HG03159 (cell line): ENCODE results near the gene SYNPO2.

Source experiments
- ATAC-seq: cut with Tn5 transposase; IDR thresholded peaks from one replicate; pipeline ENCODE4 v1.9.1; 2021; ENCODE audit warnings: mild to moderate bottlenecking, moderate library complexity; ENCODE audit not compliant: unreplicated experiment

SYNPO2 gene

DNA sequence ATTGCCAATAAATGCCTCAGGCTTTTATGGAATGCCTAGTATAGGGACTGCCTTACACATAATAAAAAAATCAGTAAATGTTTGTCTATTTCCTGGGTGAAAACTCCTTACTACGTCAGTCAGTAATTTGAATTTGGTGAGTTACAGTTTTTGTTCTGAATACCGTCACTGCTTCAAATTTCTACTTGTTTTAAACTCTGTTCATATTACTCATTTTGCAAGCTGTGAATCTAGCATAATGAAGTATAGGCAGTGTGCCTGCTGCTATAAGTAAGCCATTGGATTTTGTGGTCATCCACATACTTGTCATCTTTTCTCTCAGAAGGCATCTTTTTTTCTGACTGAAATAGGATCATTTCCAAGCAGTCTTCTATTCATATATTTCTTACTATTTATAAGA, 43.1 kb downstream of the SYNPO2 start:
- ATAC-seq: no peak

DNA sequence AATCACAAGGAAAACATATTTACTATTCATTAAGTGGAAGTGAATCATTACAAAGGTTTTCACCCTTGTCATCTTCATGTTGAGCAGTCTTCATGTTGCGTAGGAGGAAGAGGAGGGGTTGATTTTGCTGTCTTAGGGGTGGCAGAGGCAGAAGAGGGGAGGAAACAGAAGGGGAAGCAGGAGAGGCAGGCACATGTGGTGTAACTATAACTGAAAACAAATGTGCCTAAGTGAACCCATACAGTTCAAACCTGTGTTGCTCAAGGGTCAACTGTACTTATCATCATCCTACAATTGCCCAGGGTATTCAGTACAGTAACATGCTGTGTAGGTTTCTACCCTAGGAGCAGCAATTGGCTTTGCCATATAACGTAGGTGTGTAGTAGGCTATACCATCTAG, 47.2 kb downstream of the SYNPO2 start:
- ATAC-seq: no peak

DNA sequence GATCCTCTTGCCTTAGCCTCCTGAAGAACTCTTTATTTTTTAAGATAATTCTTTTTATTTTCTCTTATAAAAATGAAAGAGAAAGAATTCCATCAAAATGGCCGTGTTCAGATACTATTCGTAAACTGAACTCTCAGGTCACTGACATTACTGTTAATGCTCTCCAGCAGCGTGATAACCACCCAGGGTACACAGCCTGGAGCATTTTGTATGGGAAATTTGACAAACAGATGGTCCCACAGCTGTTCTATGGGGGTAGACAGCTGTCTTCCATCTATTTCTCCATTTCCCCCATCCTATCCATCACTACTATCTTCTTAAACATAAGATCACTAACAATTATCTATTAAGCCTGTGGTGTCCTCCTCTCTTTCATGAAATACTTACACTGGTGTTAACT, 47.8 kb downstream of the SYNPO2 start:
- no peak for ATAC-seq

DNA sequence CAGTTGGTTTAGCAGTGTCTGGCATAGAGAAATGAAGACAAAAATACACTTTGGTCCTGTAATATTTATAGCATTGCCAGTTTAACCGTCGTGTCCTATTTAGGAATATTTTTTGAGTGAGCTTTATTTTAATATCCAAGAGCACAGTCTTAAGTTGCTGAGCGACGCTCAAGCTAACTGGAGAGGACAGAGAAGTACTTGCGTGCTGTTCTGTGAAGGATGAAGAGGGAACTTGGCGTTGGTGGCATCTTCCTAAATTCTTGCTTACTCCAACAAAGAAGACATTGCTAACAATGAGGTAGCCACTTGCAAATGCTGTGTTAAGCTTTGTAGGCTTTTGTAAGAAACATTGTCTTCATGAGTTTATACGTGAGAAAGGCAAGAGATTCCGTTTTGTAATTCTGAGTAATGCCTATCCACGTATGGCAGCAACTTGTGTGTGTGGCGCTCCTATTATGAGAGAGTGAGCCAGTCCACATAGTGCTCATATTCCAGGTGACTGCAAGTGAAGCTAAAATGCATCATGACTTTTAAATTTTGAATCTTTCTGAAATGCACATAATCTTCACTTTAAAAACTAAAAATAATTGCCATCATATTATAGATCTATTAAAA, 50.6 kb downstream of the SYNPO2 start:
- no peak for ATAC-seq

DNA sequence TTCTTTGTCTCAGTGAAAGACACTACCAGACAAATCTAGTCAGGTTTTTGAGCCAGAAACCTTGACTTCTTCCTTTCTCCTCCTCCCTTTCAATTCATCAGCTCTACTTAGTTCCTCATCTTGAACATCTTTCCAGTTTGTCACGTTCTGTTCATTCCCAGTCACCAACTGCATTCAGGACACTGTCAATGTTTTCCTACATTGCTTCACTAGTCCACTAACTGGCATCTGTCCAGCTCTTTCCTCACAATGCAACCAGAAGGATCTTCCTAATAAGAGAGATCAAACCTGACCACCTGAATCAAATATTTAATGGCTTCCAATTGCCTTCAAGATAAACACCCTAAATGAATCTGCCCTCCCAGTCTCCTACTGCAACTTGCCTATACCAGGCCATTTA, 52.5 kb downstream of the SYNPO2 start:
- no peak for ATAC-seq

DNA sequence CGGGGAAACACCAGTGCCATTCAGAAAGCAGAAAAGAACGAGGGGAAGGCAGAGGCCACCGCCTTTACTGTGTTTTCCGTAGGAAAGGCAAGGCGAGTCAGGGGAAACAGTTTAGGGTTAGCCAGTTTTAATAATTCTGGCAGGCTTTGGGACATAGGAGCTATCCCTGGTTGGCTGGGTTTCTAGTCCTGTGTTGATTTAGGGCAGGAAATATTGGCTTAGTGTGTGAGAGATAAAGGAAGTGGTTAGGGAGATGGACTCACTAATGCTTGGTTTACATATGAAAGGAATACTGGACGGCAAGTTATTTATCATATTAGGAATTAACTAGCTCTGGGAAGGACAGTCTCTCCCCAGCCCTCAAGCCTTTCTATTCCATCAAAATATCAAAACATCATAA, 53.1 kb downstream of the SYNPO2 start:
- no peak for ATAC-seq

DNA sequence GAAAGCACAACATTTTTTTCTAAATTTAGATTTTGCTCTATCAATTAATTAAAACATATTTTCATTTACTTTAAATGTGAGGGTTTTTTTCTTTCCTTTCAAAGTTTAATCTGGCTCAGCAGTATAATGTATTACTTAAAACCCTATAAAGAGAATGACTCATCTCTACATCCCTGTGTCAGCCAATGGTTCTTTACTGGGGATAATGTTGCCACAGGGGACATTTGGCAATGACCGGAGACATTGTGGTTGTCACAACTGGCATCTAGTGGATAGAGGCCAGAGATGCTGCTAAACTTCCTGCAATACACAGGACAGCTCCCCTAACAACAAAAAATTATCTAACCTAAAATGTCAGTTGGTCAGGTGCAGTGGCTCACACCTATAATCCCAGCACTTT, 53.8 kb downstream of the SYNPO2 start:
- no peak for ATAC-seq

DNA sequence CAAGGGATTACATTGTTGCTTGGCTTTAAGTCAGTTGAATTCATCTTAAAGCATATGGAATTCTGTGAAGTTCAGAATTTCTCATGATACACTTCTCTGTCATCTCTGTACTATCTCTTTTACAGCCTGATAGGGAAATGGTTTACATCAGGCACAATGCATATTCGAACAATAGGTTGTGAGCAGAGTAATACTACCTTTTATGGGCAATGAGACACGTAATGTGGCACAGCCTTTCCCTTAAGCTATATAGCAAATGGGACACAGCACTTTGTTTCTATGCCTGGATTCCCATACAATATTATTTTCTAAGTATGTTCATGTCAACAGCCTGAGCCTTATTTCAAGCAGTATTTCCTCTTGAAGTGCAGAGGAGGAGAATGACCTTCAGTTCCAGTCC, 58.4 kb downstream of the SYNPO2 start:
- no peak for ATAC-seq

DNA sequence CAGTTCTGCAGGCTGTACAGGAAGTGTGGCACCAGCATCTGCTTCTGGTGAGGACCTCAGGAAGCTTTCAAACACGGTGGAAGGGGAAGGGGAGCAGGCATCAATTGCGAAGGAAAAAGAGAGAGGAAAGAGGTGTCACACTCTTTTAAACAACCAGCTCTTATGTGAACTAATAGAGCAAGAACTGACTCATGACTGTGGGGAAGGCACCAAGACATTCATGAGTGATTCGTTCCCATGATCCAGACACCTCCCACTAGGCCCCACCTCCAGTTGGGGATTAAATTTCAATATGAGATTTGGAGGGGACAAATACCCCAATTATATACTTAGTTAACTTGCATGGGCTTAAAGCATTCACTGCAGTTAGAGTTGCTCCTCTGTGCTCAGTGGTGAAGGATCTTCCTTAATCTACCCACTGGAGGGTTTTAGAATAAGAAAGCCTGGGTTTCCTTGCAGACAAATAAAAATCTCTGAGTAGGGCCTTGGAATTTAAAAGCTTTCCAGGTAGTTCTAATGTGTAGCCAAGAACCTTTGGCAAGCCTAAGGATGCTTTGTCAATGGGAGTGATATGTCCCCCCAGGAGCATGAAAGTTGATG, 60.0 kb downstream of the SYNPO2 start:
- ATAC-seq: no peak

DNA sequence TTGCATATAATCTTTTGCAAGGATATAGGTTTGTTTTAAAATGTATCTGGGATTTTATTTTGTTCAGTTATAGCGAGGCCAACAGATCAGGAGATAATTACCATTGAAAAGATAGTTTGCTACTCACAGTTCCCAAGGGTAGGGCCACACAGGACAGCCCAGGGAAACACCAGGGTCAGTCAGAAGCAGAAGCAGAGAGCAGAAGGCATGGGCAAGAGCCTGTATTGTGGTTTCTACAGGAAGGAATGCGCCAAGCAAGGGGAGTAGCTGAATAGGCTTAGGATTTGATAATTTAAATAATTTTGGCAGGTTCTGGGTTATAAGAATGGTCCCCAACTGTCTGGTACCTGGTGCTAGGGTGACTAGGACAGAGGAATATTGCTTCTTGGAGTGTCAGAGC, 61.6 kb downstream of the SYNPO2 start:
- no peak for ATAC-seq

DNA sequence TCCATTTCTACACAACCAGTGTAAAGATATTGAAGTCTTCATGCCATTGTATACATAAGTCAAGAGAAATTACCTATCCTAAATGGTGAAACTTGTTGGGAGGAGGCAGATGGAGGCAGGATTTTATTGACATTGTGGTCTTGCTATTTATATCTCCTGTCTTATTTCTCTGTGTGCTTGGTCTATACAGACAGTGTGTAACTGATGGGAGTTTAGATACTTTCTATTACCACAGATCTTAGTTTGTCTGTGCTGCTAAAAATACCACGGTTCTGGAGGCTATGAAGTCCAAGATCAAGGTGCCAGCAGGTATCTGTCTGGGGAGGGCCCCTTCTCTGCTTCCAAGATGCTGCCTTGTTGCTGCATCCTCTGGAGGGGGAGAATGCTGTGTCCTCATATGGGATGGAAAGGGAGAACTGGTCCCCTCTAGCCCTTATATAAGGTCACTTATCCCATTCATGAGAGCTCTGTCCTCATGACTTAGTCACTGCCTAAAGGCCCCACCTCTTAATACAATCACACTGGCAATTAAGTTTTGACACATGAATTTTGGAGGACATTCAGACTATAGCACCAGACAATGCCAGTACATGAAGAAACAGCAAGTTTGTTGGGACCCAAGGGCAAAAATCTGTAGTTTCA, 62.4 kb downstream of the SYNPO2 start:
- no peak for ATAC-seq

DNA sequence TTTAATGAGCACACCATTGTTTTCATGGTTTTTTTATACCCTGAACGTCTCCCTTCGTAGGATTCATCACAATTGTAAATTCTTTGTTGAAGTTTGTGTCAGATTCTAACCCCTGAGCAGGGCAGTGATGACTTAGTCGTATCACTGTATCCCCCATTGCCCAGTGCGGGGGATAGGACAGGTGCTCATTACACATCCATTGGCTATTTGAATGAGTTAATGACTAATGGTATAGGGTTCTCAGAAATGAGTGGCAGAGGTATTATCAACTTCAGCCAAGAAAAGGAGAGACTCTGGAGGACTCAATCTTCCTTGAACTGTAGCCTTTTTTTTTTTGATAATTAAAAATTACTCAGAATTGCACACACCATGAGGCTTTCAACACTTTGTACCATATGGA, 64.6 kb downstream of the SYNPO2 start:
- ATAC-seq: no peak

DNA sequence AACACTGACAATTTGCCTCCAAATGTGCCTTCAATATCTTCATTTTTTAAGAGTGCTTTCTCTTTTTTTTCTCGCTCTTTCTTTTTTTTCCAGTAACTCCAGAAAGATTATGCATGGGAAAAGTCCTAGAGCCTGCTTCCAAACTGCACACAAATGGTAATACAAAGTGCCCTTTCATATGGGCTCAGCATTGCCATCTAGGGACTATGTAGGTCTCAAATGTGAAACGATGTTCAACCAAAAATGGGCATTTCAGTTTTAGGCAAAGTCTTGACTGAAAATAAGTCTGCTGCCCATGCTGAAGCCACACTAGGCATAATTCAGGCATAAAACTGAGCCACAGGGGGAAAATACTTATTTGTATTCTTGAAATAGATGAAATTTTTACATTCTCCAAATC, 65.6 kb downstream of the SYNPO2 start:
- ATAC-seq: no peak

DNA sequence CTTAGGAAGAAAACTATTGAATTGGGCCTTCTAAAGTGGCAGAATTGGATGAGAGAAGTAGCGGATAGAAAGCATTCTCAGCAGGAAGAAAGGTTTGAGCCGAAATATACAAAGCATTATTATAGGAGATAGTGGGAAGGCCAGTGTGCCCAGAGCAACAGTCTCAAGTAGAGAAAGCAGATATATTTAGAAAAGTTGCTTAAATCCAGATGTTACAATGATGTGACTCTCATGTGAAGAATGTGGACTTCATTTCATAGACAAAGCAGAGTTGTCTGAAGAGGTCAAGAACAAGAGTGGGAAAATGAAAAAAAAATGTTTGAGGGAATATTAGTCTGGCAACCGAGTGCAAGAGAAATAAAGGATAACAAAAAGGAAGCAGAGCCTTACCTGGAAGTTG, 66.9 kb downstream of the SYNPO2 start:
- no peak for ATAC-seq

DNA sequence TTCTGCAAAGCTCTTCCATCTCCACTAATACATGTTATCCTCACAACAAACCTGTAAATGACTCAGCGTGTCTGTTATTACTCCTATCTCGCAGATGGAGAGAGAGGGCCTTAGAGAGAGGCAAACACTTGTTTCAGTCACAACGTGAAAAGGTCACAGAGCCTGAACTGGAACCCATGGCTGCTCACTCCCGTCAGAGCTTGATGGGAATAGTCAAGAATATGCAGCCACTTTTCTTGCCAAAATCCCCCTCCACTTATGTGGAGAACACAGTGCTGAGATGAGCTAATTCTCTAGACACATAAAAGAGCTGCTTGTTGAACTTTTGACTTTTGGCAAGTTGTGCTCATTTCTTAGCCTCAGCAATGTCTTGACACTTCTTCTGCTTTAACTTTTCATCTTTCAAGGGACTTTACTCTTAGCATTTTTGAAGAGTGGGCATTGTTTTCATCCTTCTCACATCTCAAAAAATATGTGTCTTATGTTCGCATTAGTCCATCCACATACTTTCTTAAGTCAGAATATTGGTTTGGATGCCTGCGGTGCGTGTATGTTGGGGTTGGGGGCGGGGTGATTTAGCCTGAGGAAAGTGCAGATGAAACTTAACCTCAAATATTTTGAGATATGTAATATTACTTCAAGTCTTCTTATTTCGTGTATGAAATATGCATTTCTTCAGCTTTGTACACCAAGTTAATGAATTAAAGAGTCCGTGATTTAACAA, 69.2 kb downstream of the SYNPO2 start:
- no peak for ATAC-seq

DNA sequence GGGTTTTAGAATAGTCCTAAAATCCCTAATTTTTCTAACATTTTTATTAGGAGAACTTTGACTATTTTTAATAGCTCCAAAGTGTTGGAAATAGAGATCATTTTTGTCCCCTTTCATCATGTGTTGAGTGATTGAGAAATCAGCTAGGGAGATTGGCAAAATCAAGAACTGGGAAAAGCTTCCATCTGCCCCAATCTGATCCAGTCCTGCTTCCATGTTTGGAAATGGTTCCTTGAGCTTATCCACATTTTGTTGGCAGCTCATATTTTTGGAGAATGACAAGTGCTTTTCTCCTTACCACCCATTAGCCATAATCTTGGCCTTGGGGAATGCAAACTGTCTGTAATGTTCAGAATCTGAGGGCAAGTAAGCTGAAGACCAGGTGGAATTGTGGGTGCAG, 73.9 kb downstream of the SYNPO2 start:
- no peak for ATAC-seq

DNA sequence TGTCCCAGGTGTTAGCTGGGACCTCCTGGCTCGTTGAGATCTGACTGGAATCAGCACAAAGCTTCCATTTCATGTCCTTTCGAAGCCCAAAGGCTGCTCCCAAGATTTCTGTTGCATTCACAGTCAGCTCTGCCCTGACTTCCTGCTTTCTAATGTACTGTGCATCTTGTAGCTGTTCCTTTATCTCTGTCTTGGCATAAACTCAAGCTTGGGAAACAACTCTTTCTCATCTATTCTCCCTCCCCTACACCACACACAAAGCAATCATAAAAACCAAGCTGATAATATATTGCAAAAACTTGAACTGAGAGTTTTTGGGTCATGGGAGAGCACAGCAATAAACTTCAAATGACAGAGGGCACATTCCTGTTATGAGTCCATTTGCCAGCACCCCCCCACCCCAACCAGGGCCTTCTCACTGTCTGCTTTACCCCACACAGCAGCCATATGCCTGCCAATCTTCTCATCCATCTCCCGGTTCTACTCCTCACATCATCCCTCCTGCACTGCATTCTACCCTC, 76.3 kb downstream of the SYNPO2 start:
- ATAC-seq: no peak

DNA sequence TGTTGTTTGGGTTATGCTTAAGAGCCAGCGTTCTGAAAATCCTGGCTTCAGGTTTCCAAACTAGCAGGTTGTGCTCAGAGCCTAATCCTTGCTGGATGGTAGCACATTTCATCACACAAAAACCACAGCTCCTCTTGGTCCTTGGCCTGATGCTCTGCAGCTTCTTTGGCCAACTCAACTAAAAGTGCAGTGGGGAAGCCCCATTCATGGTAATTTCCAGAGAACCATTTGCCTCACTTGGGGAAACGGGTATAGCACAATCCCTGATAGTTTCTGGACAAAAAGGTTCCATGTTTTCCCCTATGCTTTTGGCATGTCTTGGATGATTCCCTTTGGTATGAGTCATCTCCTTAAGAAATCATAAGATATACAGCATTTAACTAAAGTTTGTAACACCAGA, 78.7 kb downstream of the SYNPO2 start:
- ATAC-seq: no peak

DNA sequence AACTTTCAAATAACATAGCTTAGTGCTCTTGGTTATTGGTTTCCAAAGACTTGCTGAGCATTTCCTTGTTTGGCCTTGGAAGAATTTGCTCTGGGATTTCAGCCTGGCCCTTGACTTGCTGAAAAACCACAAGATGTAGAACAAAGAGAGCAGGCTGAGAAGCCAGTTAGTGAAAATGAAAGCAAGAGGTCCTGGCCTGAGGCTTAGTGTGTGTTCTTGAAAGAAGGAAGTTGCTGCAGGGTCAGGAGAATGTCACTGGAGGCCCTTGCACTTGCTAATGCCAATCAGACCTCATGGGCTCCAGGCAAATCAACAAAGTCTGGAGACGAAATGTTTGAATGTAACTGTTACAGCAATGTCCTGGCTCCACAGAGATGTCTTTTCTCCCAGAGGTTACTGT, 79.4 kb downstream of the SYNPO2 start:
- ATAC-seq: peak; percentile 100

DNA sequence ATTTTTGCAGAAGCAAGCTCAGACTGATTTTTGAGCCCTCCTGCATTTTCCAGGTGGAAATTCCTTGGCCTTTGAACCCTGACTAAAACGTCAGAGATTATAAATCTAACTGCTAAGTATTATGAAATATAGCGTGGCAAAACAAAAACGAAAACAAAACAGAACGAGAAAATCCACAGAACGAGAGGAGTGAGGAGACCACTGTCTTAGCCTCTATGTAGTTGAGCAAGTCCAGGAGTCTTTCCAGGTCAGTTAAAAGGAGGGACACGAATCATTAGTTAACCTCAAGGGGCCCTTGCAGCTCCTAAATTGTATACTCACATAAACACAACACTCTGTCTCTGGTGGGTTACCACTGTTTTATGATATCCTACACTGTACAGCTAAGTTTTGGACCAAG, 80.2 kb downstream of the SYNPO2 start:
- no peak for ATAC-seq

DNA sequence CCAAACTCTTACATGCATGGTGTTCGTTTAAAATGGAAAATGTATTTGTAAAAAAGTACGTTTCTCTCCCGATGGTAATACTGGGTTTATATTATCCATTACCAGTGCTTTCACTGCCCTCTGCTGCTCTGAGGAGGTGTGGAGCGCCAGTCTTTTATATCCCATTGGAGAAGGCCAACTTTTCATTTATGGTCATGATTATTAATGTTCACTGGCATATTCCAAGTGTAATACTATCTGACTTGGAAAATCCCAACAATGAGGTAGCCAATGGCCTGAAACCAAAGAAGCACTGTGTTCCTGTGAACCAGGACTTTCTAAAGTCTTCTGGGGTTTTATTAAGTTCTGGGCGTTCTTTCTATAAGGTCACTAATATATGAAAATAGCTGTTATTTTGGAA, 80.7 kb downstream of the SYNPO2 start:
- no peak for ATAC-seq

DNA sequence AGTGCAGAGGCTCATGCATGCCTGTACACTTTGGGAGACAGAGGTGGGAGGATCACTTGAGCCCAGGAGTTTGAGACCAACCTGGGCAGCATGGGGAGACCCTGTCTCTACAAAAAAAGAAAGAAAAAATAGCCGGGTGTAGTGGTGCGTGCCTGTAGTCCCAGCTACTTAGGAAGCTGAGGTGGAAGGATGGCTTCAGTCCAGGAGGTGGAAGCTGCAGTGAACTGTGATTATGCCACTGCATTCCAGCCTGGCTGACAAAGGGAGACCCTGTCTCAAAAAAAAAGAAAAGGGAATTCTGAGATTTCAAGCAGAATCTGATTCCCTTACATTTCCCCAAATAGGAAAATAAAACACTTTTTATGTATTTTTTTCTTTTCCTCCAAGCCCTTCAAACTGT, 83.5 kb downstream of the SYNPO2 start:
- ATAC-seq: no peak
